AG08396 (cell line): Measurements from ENCODE around the gene CPM.
A peak's percentile ranks its signal among the peaks of the same experiment; 100 is the strongest.

ENCODE experiments used
- DNase-seq: peaks from one replicate; pipeline ENCODE4 v3.0.0; 2012; ENCODE audit warnings: low spot score, mixed read lengths

CPM gene

DNA sequence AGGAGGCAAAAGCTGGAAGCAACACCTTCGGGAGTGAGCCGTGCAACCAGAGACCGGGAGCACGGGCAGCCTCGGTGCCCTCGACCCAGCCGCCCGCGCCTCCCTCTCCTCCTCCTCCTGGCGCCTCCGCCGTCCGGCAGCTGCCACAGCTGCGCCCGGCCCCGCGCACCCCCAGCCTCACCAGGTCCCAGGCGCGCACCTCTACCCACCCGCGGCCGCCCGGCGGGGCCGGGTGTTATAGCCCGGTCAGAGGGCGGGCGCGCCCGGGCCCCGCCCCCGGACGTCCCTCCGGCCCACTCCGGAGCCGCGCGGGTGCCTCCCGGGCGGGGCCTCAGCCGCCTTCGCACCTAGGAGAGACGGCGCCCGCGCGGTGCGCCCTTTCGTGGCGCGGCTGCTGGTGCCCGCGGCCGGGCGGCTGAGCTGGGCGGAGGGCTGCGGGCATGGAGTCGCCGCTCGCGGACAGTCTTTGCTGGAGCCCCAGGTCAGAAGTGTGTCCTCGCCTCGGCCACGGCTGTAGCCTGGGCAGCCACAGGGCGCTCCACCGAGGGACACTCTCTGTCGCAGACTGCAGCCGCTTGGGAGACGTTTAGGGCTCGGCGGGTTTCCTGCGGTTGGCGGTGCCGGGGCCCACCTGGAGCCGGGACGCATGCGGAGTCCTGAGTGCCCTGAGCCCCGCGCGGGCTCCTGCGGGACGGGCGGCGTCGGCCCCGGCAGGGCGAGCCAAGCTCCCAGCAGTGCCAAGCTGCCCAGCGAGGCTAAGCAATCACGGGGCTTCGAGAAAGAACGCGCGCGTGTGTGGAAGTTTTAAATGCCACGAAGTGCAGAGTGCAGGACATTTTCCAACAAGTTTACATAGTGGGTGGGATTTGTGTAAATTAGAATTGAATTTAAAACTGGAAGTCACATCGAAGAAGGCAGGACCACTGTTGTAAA lies at the start of gene CPM:
CPM (minus strand) TSS at position 211 of the 933 bp plus-strand sequence. CDS start 334 bp downstream, outside the sequence.
- peak; percentile 86 for DNase-seq

DNA sequence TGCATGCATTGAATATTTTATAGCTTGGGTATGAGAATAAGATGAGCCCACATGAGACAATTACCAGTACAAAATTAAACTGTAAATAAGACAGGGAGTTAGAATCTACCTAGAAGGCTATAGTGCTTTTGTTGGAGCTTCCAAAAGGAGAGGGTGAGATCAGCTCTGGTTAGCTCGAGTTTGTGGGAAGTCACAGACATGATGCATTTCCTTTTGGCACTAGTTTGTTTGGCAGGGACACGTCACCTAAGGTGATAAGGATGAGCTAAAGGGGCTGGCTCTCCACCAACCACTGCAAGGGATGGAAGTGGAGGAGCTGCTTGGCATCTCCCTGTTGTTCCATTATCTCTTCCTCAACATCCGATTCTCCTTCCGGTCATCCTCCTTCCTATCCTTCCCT lies 48.5 kb upstream of the CPM start:
- no peak for DNase-seq

DNA sequence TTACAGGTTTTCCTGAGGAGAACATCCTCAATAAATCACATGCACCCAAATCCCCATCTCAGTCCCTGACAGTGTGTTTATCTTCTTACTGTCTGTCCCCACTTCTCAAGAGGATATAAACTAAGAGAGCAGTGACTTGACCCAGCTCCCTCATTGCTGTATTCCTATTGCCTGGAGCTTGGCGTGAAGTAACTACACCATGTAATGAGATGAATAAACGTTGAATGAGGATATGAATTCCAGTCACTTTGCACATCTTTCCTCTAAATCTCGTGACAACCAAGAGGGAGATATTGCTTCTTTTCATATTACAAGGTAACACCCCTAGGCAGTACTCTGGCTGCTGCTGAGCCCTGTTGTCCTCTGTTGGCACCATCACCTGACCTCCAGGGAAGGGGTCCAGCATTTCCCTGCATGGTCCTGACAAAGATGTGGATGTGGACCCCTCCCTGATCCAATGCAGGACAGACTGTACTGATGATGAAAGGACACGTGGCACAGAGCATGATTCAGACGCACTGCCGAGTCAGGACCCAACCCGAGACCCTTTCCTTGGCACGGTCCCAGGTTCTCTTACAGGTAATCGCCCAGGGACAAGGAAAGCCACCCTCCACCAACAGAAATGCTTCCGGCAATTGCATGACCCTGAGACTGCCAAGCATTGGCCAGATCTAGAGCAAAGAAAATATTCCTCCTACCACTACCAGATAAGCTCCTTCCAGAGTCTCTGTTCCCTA lies 47.7 kb upstream of the CPM start:
- DNase-seq, result no peak

DNA sequence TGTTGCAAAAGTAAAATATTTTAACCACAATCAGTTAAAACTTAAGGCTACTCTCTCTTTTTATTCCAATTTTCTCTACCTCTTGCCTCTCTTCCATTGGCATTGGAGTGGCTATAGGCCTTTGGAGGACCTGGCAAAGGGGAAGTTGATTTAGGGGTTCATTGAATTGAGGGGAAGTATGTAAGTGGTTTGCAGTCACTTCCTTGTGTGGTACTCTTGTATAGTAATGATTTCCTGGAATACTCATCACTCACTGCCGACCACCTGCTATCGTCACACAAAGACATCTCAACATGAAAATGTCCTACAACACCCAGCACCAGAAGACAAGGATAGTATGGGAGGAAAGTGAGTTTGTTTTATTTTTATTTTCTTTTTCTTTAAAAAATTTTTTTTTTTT lies 45.7 kb upstream of the CPM start:
- DNase-seq, result no peak

DNA sequence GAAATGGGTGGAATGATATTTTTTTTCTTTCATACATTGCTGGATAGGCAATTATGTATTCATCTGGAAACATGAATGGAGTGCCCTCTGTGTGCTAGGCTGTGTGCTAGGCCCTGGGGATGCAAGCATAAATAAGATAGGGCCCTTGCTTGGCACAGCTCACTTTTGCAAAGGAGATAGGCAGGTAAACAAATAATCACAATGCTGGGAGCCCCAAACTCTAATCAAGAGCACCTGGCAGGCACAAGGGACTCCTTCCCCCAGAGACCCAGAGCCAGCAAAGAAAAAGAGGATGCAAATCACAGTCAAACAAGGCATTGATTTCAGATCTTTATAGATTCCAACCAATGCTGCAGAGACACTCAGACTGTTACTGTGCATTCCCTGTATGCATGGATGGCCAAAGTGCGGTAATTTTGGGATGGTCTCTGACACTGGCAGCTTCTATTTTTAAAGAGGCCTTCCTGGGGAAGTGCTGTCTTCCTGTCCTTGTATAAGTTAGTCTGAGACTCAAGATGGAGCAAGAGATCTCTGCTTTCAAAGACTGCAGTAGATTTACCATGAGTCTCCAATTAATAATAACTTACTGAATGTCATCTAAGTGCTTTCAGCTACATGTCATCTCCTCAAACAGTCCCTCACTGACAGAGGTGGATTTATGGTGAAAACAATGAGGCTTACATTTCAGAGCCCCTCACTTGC lies 45.1 kb upstream of the CPM start:
- no peak for DNase-seq

DNA sequence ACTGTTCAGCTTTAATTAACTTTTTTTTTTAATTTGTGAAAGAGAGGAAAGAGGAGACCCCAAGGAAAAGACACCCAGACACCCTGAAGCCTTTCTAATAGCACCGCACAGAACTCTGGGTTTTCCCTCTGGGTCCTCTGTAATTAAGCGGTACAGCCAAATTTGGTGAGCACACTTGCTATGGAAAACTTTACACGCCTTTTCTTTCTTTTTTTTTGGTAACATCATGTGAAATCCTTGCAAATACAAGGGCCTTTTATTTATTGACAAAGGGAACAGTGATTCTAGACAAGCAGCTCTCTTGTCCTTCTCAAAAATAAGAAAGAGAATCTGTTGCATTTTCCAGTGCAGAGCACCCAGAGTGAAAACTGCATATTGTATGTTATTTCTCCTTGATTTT lies 44.4 kb upstream of the CPM start:
- no peak for DNase-seq

DNA sequence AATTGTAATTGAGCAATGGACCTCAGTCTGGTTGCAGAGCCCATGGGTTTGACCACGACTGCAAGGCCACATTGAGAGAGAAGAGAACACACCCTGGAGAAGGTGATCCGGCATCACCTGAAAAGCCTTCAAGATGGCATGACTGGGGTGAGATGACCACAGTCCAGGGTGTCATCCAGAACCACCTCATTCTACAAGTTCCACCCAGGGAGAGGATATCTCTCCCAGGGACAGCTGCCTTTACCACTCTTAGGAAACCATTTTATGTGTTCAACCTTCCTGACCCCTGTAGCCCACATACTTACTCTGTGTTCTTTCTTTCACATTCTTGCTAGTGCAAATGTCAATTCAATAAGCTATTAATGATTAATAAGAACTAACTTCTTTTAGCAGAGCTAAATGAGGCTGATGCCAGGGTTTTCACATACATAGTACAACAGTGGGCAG lies 43.4 kb upstream of the CPM start:
- no peak for DNase-seq

DNA sequence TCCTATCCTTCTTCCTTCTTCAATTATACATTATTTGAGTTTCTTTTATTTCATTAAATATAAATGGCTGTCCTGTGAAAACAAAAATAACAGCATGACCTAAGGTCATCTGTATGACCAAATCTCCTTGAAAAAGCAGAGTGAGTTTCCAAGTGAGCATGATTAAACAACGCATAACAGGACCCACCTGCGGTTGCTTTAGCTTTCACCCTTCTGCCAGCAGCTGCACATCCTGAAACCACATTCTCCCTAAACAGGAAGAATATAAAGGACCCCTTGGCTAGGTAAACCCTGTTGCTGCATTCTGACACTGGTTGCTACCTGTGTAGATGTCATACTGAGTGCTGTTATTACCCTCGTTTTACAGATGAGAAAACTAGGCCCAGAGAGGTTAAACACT lies 42.8 kb upstream of the CPM start:
- DNase-seq, result no peak

DNA sequence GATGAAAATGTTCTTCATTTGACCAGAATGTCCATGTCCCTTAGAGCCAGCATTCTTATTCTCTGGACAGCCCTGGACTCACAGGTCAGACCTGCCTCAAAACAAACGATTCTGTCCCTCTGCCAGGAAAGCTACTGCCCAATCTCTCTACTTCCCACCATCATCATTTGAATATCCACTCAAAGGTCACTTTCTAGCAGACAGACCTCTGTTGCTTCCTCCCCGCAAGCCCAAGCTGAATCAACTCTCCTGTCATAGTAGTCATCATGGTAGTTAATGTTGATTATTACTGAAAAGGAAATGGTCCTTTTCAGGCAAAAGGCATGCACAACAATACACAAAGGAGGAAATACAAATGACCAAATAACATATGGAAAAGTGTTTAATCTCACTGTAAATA lies 39.6 kb upstream of the CPM start:
- no peak for DNase-seq

DNA sequence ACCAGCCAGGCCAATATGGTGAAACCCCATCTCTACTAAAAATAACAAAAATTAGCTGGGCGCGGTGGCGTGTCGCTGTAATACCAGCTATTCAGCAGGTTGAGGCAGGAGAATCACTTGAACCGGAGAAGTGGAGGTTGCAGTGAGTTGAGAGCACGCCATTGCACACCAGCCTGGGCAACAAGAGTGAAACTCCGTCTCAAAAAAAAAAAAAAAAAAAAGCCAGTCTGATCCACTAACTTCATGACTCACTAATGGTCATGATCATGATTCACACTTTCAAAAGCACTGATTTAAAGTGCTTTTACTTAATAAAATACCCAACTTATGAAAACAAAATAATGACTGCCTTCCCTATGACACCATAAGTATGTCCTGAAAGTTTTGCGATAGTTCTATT lies 38.4 kb upstream of the CPM start:
- peak; percentile 37 for DNase-seq

DNA sequence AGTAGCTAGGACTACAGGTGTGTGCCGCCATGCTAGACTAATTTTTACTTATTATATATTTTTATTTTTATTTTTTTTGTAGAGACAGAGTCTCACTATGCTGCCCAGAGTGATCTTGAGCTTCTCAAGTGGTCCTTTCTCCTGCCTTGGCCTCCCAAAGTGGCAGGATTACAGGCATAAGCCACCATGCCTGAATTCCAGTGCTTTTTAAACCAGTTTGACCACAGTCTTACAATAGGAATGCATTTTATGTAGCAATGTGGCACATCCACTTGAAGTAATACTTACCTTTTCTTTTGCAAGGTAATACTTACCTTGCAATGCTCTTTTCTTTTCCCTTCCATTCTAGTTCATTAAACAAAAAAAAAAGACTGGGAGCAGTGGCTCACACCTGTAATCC lies 38.0 kb upstream of the CPM start:
- DNase-seq, result no peak

DNA sequence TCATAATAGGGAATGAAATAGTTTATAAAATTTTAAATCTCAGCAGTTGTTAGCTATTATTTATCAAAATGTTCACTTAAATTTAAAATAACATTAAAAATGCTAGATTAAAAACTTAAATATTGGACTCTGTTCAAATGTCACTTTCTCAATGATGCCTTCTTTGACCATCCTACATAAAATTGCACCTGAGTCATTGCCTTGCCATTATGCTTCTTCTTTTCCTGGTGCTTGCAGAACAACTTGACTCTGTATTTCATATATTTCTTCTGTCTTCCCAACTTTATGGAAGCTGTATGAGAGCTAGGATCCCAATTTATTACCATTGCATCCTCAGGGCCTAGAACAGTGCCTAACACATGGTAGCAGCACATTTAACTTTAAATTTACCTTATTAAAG lies 37.3 kb upstream of the CPM start:
- DNase-seq, result no peak

DNA sequence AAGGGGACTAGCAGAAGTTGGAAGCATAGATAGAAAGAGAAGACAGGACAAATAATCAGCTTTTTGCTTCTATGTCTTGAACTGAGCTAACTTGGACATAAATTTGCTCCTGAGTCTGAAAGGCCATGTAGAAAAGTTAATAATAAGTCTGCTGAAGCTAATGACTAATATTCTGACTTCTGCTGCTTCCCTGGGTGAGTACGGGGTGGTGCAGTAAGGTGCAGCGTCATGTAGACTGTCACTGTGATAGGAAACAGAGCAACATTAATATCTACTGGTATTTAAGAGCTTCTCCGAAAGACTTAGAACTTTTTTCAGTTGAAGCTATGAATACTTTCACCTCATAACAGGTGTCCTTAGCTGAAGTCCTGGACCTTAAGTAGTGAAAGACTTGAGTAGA lies 34.1 kb upstream of the CPM start:
- no peak for DNase-seq

DNA sequence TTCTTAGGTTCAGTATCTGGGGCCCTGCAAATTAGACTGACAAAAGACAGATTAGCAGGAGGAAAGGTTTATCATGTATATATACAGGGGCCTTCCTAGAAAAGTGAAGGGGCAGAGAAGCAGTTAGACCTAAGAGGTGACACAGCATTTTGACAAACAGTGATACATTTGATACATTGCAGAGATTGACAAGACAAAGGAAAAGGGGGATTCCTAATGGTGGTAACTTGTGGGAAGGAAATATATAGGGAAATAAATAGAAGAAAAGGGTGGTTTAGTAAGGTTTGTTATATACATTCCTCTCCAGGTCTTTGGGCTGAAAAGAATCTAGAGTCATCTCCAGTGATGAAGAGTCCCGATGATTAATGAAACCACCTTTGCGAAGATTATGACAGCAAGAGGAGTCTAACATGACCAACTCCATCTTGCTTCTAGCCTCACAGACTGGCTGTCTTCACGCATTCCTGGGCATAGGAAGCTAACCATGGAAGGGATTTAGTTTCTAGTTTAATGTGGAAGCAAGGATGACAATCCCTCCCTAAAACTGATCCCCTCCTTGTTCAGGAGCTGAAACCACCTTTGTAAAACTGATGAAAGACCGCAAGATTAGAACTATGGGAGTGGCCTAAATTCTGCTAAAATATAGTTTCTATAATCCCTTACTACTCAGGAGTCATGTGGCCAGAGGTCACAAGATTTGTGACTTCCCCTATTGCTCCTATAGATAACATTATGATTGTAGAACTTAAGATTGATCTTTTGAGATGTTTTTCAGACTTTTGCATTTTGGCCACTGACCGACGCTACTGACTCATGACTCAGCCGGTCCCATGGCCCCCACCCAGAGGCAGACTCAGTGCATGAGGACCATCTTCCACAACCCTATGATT lies 31.1 kb upstream of the CPM start:
- DNase-seq, result no peak

DNA sequence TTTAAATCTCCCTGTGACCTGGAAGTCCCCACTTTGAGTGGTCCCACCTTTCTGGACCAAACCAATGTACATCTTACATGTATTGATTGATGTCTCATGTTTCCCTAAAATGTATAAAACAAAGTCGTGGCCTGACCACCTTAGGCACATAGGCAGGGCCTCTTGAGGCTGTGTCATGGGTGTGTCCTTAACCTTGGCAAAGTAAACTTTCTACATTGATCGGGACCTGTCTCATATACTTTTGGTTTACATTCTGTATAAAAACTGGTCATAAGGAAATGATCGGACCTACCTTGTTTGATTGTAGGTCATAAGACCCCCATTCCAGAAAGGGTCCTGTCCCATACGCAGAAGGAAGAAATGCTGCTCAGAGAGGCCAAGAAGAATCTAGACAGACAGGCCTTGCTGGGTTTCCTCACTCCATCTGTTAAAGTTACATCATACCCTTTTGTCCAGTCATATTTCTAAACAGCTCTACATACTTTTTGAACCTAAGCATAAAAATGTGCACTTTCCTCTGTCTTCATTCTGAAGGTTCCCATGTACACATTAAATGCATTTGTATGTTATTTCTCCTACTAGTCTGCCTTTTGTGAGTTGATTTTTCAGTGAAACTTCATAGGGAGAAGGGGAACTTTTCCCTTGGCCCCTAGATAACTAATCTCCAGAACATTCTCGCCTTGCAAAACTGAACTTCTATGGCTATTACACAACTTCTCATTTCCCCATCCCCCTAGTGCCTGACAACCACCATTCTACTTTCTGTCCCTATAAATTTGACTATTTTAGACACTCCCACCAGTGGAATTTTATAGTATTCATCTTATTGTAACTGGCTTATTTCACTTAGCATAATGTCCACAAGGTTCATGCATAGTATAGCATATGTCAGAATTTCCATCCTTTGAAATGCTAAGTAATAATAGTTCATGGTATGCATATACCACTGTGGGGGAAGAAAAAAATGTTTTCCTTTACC lies 30.2 kb upstream of the CPM start:
- DNase-seq, result no peak

DNA sequence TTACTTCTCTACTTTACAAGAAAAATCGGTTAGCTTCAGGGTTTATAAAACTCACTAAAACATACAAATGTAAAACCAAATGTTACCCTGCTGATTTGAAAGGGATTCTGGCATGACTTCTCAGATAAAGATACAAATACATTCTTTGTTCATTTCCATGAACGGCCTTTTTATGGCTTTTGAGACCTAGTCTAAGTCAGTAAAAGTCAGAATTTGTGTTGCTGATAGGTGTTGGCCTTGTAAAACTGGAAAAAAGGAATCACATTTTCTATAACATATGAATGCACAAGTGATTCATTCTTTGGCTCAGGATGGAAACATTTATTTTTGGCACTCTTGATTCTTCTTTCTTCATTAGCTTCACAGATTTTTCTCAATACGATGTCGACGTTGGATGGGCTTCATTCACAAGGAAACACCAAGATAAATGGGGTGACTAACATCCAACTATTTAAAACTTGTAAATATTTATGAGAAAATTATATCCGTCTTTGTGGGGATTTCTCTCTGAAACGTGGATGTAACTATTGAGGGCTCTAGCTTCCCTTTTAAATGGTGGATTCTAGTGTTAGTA lies 27.0 kb upstream of the CPM start:
- DNase-seq, result no peak

DNA sequence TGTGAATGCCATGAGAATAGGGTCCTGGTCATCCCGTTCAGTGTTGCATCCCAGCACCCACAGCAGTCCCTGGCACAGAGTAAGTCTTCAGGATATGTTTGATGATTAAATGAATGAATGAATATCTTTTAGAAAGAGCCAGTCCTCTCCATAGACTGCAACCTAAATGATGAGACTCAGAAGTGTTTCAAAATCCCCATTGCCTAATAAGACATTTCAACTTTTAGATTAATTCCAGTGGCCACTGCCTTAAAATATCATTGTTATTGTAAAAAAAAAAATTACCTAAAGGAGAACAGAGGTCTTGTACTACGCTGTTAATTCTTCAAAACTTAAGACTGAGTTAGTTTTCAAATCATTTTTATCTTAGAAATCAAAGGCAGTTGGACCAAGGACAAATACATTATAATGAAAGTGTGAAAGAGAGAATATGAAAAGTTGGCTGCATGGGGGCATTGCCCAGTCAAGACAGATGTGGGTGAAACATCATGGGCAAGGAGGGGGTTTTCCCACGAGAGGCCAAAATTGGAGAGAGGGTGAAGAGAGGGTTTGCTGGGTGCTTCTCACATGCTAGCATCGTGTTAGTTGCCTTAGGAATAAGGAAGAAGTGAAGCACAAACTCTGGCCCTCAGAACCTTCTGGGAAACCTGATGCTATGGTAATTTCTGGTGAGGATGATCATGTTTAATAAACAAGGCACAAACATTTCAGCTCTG lies 26.3 kb upstream of the CPM start:
- DNase-seq, result no peak

DNA sequence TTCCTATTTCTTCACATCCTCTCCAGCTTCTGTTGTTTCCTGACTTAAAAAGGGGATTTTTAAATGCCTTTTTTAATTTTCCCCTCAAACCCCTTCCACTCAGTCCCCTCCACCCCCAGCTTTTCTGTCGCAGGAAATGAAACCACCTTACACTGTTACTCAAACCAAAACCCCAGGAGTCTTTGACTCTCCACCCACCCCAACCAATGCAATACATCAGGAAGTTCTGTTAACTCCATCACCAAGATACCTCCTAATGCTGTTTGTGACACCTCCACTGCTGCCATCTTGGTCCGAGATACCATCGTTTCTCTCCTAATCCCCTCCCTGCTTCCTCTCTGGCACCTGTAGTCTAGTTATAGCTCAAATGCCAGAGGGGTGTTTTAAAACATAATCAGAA lies 25.4 kb upstream of the CPM start:
- DNase-seq, result no peak

DNA sequence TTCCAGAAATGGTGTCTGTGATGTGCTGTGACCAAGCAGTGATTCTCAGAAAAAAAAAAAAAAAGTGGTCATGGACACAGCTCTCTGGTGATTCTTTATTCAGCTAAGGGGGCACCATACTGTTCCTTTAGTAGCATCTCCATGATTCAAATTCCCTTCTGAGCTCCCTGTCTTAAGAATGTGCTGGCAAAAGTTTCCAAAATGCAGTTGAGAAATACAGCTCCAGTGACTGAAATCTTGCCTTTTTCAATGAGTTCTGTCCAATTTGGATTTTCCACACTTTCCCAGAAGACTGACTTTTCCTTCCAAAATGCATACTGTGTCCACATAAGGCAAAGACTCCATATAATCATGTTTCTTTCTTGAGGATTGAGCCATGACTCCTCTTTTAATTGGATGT lies 24.3 kb upstream of the CPM start:
- DNase-seq, result no peak
